ENCODE results near the gene PPFIBP2. TPM values are rescaled to one million over a fixed set of nuclear protein-coding genes. Genes with fewer than 3 reads are reported as not detected.

Gene PPFIBP2
- total RNA-seq, result 1.5 and 2.3 TPM in 2 replicates

DNA sequence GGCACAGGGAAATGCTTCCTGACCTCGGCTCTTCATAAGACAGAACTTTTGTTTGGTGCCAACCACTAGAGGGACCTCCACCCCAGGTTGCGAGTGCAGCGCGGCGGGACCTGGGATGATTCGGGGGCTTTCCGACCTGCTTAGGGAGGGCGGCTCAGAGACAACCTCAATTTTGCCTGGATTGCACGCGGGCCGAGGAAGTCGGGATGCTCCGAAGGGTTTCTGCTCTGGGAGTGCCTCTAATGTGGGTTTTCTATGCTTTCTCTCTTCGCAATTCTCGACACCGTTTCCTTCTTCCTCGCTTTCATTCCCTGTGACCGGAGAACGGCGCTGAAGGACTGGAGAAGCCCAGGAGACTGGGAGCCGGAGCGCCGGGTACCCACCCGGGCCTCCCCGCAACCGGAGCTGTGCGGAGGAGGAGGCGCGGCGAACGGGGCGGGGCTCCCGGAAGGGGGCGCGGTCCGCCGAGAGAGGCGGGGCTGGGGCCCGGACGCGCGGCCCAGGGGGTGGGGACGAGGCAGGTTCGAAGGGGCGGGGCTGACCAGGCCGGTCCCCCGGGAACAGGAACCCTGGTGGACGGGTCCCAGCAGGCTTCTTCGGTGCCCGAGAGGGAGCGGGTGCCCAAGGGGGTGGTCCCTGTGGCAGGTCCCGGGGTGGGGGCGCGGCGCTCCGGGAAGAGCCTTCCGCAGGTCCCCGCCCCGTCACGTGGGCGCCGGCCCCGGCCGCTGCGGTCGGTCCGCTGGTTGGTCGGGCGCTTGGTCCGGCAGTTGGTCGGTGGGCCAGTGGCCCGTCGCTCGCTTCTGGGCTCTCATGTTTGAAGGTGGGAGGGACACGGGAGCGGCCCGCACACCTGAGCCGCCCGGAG lies at the start of gene PPFIBP2:
PPFIBP2 (plus strand) TSS at position 766 of the 865 bp plus-strand sequence. CDS start 35,477 bp downstream, outside the sequence.

DNA sequence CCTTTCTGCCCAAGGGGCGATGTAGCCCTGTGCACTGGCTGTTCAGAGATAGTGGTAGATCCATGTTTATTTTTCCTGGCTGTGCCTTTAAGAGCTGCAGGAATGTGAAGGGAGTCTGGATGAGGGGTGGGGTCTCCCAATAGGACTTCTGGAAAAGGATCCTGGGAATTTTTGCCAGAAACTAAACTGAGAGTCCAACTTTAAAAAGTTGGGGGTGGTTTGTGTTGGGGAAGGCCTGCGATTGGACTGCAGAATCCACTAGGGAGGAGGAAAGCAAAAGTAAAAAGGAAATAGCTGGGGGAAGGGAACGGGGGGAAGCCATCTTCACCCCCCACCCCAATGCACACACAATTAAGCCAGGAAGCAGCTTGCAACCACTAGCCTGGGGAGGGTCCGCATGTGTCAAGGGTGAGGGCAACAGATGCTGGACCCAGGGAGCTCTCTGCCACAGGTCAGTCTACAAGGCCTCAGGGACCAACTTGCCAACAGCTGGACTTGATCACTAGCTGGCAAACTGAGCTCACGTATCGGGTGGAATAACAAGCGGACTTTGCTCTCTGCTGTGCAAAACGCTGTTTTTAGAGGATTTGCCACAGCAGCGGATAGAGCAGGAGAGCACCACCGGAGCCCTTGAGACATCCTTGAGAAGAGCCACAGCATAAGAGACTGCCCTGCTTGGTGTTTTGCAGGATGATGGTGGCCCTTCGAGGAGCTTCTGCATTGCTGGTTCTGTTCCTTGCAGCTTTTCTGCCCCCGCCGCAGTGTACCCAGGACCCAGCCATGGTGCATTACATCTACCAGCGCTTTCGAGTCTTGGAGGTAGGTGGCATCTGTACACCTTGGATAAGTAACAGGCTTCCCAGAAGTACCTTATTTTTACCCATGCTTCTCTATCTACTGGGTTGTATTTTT lies 28.4 kb upstream of the PPFIBP2 start, which contains the start of gene OLFML1:
OLFML1 (plus strand) TSS at position 321 of the 912 bp plus-strand sequence; CDS start at position 691, 370 bp downstream.

DNA sequence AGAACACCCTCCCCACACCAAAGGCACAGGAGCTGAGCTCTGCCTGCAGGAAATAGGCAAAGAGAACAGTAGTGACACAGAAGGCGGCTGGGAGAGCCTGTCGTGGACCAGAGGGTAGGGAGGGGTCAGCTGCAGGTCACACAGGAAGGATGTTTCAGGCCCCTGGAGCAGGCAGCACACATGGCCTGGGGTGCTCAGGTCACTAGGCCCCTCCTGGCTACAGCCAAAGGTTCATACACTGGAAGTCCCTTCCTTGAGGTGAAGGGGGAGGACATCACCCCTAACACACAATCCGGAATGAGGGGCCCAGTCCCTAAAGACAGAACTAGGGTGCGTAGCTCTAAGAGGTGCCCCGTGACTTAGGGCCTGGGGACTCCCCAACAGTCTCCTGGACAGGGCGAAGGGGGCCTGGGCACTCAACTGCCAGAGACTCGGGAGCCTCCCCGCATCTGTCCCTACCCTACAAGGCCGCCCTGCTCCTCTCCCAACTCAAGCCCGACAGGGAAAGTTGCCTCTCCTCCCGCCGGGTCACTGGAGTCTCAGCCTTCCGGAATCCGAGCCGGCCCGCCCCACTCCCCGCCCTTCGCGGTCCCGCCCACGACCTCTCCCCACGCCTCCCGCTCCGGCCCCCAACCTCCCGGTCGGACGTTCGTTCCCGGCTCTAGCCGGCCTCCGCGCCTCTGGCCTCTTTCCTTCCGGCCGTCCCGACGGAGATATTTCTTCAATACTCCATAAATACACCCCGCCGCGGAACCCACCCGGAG lies 159.3 kb downstream of the PPFIBP2 start, which contains the start of gene CYB5R2:
CYB5R2 (minus strand) TSS at position 541 of the 764 bp plus-strand sequence. CDS start 675 bp downstream, outside the sequence.

Other genes starting within 250 kb of the PPFIBP2 start
- gene OLFML1, start 28.5 kb upstream of the PPFIBP2 start, total RNA-seq, result 0.09 TPM in 1 of 2 replicates, not detected in the other
- 0.26 and 0.33 TPM in 2 replicates for gene CYB5R2, start 159.5 kb downstream of the PPFIBP2 start, total RNA-seq
- not detected in 2 replicates for gene OVCH2, start 192.5 kb downstream of the PPFIBP2 start, total RNA-seq